Esophagus (tissue), 2 donors: ENCODE results near the gene MARK1. TPM values are rescaled to one million over a fixed set of nuclear protein-coding genes. Genes with fewer than 3 reads are reported as not detected.
A peak's percentile ranks its signal among the peaks of the same experiment; 100 is the strongest.
"Not testable (repeated sequence)": the region's sequence is repeated elsewhere in the genome, so short reads cannot be mapped to it uniquely, and the experiment has no call there.

Experiments used
- H3K27ac ChIP-seq, 2 donors: one replicate each; pipeline ENCODE4 v1.5.1; 2013; ENCODE audit warnings: low read depth in 2 of 2, mild to moderate bottlenecking in 2 of 2, inconsistent platforms in 1 of 2, low read length in 1 of 2, moderate library complexity in 1 of 2
- H3K27me3 ChIP-seq, 2 donors: one replicate each; pipeline ENCODE4 v1.6.1; 2013; ENCODE audit warnings: low read length in 2 of 2, control low read depth in 1 of 2, mild to moderate bottlenecking in 1 of 2; ENCODE audit not compliant: insufficient read depth in 2 of 2, control insufficient read depth in 1 of 2
- H3K36me3 ChIP-seq, 2 donors: one replicate each; pipeline ENCODE4 v1.6.1; 2013; ENCODE audit warnings: low read length in 1 of 2; ENCODE audit not compliant: control insufficient read depth in 2 of 2, insufficient read depth in 2 of 2
- H3K4me1 ChIP-seq, 2 donors: one replicate each; pipeline ENCODE4 v1.6.1; 2013; ENCODE audit warnings: low read length in 1 of 2; ENCODE audit not compliant: control insufficient read depth in 2 of 2, insufficient read depth in 2 of 2
- H3K4me3 ChIP-seq, 2 donors: one replicate each; pipeline ENCODE4 v1.5.1; 2013; ENCODE audit warnings: low read length in 2 of 2, mild to moderate bottlenecking in 2 of 2, low read depth in 1 of 2, moderate library complexity in 1 of 2
- H3K9me3 ChIP-seq, 2 donors: one replicate each; pipeline ENCODE4 v1.6.1; 2013; ENCODE audit warnings: mild to moderate bottlenecking in 2 of 2, low read depth in 1 of 2, low read length in 1 of 2, moderate library complexity in 1 of 2; ENCODE audit not compliant: control insufficient read depth in 2 of 2, insufficient read depth in 1 of 2
- WGBS, 2 donors: extraction: QIAGEN DNeasy Blood & Tissue Kit; methylation state at CpG; one replicate each; pipeline ENCODE4 v1.1.7; 2013; 5-methylcytosine and 5-hydroxymethylcytosine counted together
- polyA plus RNA-seq, 2 donors: library from polyadenylated mRNA; stranded (reverse); fragments of 200-250 nt; gene quantifications; one replicate each; pipeline ENCODE4 v1.2.3, GENCODE V29; 2013
- donor health status: healthy with polysubstance abuse.
- donor health status: Bipolar disorder and iron deficiency.

MARK1 gene
- polyA plus RNA-seq, 2 donors, result 3.4 to 3.8 TPM

DNA sequence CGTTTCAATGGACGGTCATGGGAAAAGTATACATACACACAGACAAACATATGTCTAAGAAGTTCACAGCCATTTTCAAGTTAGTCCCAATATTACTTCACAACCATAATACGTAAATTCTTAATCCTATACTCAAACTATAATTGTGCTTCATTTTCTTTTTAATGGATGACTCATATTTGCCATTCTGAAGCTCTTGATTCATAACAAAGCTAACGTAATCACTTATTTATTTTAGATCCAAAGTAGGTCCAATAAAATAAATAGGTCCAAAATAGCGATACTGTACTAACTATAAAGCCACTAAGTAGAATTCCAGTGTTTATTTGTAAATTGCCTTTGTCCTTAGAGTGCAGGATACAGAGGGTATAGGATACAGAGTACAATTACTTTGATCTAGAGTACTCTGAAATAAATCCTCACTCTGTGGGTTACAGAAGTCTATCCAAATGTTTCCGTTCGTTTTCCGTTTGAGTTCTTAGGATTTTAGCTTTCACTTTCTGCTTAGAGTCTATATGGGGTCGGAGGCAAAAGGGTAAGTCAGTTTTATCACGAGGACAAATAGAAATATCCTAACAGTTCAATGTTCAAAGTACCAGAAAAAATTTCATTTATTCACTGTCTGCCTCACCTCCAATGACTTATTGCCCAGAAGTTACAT, 153.4 kb downstream of the MARK1 start:
- Histone ChIP-seq H3K27ac (no peak overlapping the region), H3K9me3 (no peaks in the 10 kb centered on the region), H3K4me1 (no peaks in the 10 kb centered on the region), H3K4me3 (no peak overlapping the region), H3K27me3 (no peaks in the 10 kb centered on the region), H3K36me3 (no peaks in the 10 kb centered on the region)
- 54 to 59% methylated on average over 10 of the region's 10 CpGs for WGBS, 2 donors

DNA sequence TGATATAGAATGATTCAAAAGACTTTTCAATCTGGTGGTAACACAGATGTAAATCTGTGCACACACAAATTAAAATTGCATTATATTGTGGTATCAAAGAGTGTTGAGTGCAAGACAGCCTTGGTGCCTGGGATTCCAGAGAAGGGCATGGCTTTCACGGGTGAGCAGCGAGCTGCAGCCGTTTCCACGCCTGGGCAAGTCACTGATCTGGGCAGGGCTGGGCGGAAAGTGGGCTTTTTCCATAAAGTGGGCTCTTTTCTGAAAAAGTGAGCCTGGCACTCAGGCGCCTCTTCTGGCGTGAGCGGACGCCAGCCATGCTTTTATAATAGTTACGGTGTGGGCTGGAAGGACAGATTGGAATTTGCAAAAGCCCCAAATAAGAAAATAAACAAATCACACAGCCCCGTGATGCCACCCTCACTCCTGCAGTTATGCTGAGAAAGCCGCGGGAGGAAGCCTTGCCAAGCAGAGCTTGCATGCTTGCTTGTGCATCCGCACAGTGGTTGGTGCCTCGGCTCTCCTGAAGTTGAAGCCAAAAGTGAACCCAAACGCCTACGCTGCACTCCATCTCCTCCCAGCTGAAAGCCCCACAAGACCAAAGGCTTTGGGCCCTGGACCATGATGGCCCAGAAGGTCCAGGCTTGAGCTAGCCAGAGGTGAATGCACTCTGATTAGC, 155.1 kb downstream of the MARK1 start:
- WGBS, 2 donors, result 75 to 76% methylated on average over 17 of the region's 17 CpGs
- no peaks in the 10 kb centered on the region for H3K27me3 ChIP-seq
- no peaks in the 10 kb centered on the region for H3K9me3 ChIP-seq
- no peaks in the 10 kb centered on the region for H3K4me1 ChIP-seq
- no peaks in the 10 kb centered on the region for H3K36me3 ChIP-seq
- H3K27ac ChIP-seq, result no peak overlapping the region
- H3K4me3 ChIP-seq, result no peak overlapping the region

DNA sequence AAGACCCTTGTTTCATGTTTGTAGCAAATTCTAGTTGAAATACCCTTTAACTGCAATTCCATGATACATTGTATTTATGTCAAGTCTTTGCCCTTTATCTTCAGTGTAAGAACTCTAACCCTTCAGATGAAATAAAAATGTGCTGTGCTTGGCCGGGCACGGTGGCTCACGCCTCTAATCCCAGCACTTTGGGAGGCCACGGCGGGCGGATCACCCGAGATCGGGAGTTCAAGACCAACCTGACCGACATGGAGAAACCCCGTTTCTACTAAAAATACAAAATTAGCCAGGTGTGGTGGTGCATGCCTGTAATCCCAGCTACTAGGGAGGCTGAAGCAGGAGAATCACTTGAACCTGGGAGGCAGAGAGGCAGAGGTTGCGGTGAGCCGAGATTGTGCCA, 155.8 kb downstream of the MARK1 start:
- H3K9me3 ChIP-seq, H3K27ac ChIP-seq, H3K4me3 ChIP-seq, H3K4me1 ChIP-seq, H3K27me3 ChIP-seq, H3K36me3 ChIP-seq: not testable (repeated sequence)
- WGBS, 2 donors, result 94 to 97% methylated on average over 12 of the region's 12 CpGs

DNA sequence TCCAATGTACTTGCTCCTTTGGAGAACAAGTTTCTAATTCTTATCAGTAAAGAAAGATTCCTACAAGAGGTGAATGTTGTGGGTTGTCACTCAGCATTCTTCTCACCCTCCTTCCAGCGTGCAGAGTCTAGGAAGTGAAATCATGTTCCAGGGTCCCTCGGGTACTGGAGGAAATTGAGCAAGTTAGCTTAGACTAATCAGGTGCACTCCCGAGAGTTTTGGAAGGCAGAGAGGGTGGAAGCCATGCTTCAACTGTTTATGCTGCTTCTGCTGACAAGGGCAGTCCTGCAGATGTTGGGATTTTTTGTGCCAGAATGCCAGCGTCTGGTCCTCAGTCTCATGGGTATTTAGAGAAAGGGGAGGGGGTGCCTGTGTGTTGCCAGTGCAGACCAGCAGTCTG, 157.0 kb downstream of the MARK1 start:
- no peaks in the 10 kb centered on the region for H3K9me3 ChIP-seq
- no peaks in the 10 kb centered on the region for H3K27me3 ChIP-seq
- no peaks in the 10 kb centered on the region for H3K36me3 ChIP-seq
- H3K4me3 ChIP-seq, result no peak overlapping the region
- H3K27ac ChIP-seq, result no peak overlapping the region
- H3K4me1 ChIP-seq, result peaks cover 0 to 3% of the 10 kb centered on the region in 2 donors
- 63 to 64% methylated on average over 4 of the region's 4 CpGs for WGBS, 2 donors

DNA sequence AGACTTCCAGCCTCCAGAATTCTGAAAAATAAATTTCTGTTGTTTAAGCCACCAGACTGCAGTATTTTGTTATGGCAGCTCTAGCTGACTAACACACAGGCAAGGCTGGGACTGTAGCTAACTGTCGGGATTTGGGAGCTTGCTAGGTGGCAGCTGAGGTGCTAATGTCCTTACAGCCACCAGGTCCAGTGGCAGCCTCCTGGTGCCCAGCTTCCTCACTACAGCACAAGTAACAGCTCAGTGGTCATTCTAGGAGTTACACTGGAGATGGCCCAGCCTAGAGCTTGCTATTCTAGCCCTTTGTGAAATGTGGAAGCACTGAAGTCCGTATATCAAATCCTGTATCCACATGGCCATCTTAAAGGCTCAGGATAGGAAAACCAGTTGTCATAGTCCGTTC, 157.9 kb downstream of the MARK1 start:
- Histone ChIP-seq H3K36me3 (no peaks in the 10 kb centered on the region), H3K4me3 (no peak overlapping the region), H3K27ac (no peak overlapping the region), H3K27me3 (no peaks in the 10 kb centered on the region), H3K4me1 (peaks cover 0 to 5% of the 10 kb centered on the region in 2 donors), H3K9me3 (no peaks in the 10 kb centered on the region)
- WGBS, 2 donors, result 86 to 94% methylated on average over 3 of the region's 3 CpGs

DNA sequence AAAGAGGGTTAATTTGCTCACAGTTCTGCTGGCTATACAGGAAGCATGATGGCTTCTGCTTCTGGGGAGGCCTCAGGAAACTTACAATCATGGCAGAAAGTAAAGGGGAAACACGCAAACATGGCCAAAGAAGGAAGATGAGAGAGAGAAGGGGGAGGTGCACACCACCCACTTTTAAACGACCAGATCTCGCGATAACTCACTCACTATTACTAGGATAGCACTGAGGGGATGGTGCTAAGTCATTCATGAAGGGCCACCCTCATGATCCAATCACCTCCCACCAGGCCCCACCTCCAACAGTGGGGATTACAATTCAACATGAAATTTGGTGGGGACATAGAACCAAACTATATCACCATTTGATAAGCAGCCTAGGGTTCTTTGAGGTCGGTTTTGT, 159.9 kb downstream of the MARK1 start:
- no peak overlapping the region for H3K27ac ChIP-seq
- H3K4me3 ChIP-seq, result no peak overlapping the region
- H3K9me3 ChIP-seq, result no peaks in the 10 kb centered on the region
- WGBS, 2 donors, result 89 to 90% methylated on average over 5 of the region's 5 CpGs
- no peaks in the 10 kb centered on the region for H3K27me3 ChIP-seq
- no peaks in the 10 kb centered on the region for H3K36me3 ChIP-seq
- H3K4me1 ChIP-seq, result peaks cover 0 to 6% of the 10 kb centered on the region in 2 donors

DNA sequence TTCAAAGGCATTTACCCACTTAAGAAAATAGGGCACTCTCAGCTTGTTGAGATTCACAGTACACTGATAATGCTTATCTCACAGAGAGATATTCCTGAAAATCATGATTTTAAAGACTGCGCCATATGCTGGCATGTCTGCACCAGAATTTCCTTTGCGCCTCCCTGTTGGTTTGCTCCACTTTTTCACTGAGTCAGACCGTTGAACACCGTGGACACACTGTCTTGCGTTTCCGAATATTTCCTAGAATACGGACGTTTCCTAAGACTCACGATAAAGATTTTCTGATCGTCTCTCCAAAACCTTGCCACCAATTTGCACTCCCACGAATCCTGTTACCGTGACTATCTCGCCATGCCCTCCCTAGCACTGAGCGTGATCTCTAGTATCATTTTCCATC, 161.7 kb downstream of the MARK1 start:
- peaks cover 0 to 6% of the 10 kb centered on the region in 2 donors for H3K4me1 ChIP-seq
- peak overlapping the region in 1 of 2 donors; percentile 51 for H3K4me3 ChIP-seq
- 31 to 35% methylated on average over 14 of the region's 14 CpGs for WGBS, 2 donors
- no peaks in the 10 kb centered on the region for H3K27me3 ChIP-seq
- no peaks in the 10 kb centered on the region for H3K36me3 ChIP-seq
- no peak overlapping the region for H3K27ac ChIP-seq
- no peaks in the 10 kb centered on the region for H3K9me3 ChIP-seq

DNA sequence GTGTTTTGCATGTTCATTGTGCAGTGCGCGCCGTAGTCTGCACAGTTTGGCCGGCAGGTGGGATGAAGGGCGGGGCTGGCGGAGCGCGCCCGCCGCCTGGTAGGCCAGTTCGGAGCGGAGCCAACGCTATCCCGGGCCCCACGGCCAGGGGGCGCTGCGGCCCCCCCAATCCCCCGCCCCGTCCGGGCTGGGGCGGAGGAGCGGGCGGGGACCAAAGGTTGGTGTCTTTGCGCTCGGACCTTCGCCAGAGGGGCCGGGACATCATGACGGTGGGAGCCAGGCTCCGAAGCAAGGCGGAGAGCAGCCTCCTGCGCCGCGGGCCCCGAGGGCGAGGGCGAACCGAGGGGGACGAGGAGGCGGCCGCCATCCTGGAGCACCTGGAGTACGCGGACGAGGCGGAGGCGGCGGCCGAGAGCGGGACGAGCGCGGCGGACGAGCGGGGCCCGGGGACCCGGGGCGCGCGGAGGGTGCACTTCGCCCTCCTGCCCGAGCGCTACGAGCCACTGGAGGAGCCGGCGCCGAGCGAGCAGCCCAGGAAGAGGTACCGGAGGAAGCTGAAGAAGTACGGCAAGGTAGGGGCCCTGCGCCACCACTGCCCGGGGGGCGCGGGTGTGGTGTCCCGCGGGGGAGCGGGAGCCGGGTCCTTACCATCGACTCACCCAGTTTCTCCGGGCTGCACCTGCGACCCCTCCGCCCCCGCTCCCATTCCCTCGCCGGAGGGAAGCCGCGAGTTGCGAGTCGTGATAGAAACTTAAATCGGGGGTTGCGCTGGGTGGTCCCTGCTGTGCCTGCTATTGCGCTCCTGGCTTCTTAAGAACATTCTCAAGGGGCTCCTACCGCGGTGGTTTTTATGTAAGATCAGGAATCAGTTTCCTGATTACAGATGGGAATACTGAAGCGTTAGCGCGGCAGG, 162.5 kb downstream of the MARK1 start, which contains the start of gene C1orf115:
Gene C1orf115, plus strand, starts transcription at position 224 of the 913 bp plus-strand sequence. Its CDS starts 40 bp downstream, at position 264.
- no peaks in the 10 kb centered on the region for H3K9me3 ChIP-seq
- H3K36me3 ChIP-seq, result no peaks in the 10 kb centered on the region
- no peaks in the 10 kb centered on the region for H3K27me3 ChIP-seq
- peaks cover 0 to 6% of the 10 kb centered on the region in 2 donors for H3K4me1 ChIP-seq
- 4 to 5% methylated on average over 81 to 96 of the region's 96 CpGs for WGBS, 2 donors
- no peak within 1 kb of the TSS for H3K27ac ChIP-seq
- H3K4me3 ChIP-seq, result peak within 1 kb of the TSS; percentile 51 to 83

DNA sequence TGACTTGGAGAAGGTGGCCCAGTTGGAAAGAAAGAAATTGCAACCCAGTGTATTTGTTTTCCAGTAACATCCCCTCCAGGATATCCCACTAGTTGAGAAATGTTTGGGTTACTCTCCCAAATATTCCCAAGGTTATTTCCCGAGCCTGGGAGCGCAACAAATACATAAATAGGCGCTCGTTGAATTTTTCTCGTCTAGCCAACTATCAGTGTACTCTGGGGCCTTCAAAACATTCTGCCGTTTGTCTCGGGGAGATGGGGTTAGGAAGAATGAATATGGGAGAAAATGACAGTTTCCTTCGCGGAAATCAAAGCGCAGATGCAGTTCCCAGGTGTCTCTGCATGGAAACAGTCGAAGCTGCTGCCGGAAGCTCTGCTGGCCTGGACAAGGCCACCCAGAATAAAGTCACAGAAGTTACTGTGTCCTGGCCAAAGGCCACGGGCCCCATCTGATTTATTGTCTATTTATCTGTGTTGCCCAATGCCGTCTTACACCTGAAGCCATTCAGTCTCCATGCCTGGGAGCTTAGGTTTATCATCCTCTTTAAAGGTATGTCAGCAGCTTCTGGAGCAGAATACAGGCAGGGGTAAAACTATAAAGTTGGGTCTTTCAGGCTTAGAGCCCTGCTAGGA, 163.2 kb downstream of the MARK1 start:
- Histone ChIP-seq H3K36me3 (no peaks in the 10 kb centered on the region), H3K9me3 (no peaks in the 10 kb centered on the region), H3K27ac (no peak overlapping the region), H3K4me3 (peak overlapping the region; percentile 51 to 83), H3K27me3 (no peaks in the 10 kb centered on the region), H3K4me1 (peaks cover 0 to 6% of the 10 kb centered on the region in 2 donors)
- 55 to 70% methylated on average over 14 of the region's 14 CpGs for WGBS, 2 donors
